GM21786 (cell line): Measurements from ENCODE around the gene MAD1L1.
"Not testable (repeated sequence)": the region's sequence is repeated elsewhere in the genome, so short reads cannot be mapped to it uniquely, and the experiment has no call there.

ENCODE experiments used
- ATAC-seq: cut with Tn5 transposase; IDR thresholded peaks from one replicate; pipeline ENCODE4 v1.9.1; 2021; ENCODE audit not compliant: unreplicated experiment

The MAD1L1 gene

GRCh38 chr7:1831933-1832535 is 400.7 kb downstream of the MAD1L1 start:
- not testable (repeated sequence) for ATAC-seq

- ATAC-seq = not testable (repeated sequence)
Observed at GRCh38 chr7:1831471-1831870, 401.3 kb downstream of the MAD1L1 start.

- not testable (repeated sequence) for ATAC-seq
Observed at GRCh38 chr7:1829668-1830067, 403.1 kb downstream of the MAD1L1 start.

GRCh38 chr7:1829111-1829510 is 403.6 kb downstream of the MAD1L1 start:
- ATAC-seq = no peak

GRCh38 chr7:1828170-1828569 is 404.6 kb downstream of the MAD1L1 start:
- ATAC-seq = not testable (repeated sequence)

- ATAC-seq = not testable (repeated sequence)
Observed at GRCh38 chr7:1827521-1827981, 405.2 kb downstream of the MAD1L1 start.

- ATAC-seq = not testable (repeated sequence)
Observed at GRCh38 chr7:1826931-1827330, 405.8 kb downstream of the MAD1L1 start.

- no peak for ATAC-seq
Observed at GRCh38 chr7:1825897-1826741, 406.6 kb downstream of the MAD1L1 start.

- not testable (repeated sequence) for ATAC-seq
Observed at GRCh38 chr7:1825647-1825896, 407.2 kb downstream of the MAD1L1 start.

GRCh38 chr7:1824882-1825646 is 407.7 kb downstream of the MAD1L1 start:
- ATAC-seq = not testable (repeated sequence)

GRCh38 chr7:1824151-1824881 is 408.4 kb downstream of the MAD1L1 start:
- not testable (repeated sequence) for ATAC-seq

- no peak for ATAC-seq
Observed at GRCh38 chr7:1823376-1824150, 409.2 kb downstream of the MAD1L1 start.

- no peak for ATAC-seq
Observed at GRCh38 chr7:1819259-1819841, 413.4 kb downstream of the MAD1L1 start.

GRCh38 chr7:1818575-1819258 is 414.0 kb downstream of the MAD1L1 start:
- ATAC-seq = no peak

- ATAC-seq = no peak
Observed at GRCh38 chr7:1817061-1817712, 415.6 kb downstream of the MAD1L1 start.

- not testable (repeated sequence) for ATAC-seq
Observed at GRCh38 chr7:1816451-1816850, 416.3 kb downstream of the MAD1L1 start.

- not testable (repeated sequence) for ATAC-seq
Observed at GRCh38 chr7:1815551-1816281, 417.0 kb downstream of the MAD1L1 start.

- ATAC-seq = no peak
Observed at GRCh38 chr7:1815051-1815481, 417.7 kb downstream of the MAD1L1 start.
